ENCODE data around the gene IKZF1. TPM values are rescaled to one million over a fixed set of nuclear protein-coding genes. Genes with fewer than 3 reads are reported as not detected.

IKZF1 gene
- total and polyA plus RNA-seq, 4 donors: 4.0 to 37.8 (median 18.5) TPM

- 4 to 10% methylated on average over 20 of the region's 20 CpGs for WGBS, 2 donors
- DNase-seq (no peak), ATAC-seq (ENCODE audit: insufficient read depth, low FRiP score) (peak; percentile 46)
- Histone ChIP-seq H3K4me1 (ENCODE audit: control insufficient read depth in 5 of 5, insufficient read depth in 5 of 5, low read length in 5 of 5) (peaks cover 0 to 6% (median 0%) of the 10 kb centered on the region in 5 donors), H3K27me3 (ENCODE audit: control insufficient read depth in 3 of 3, insufficient read depth in 3 of 3, low read length in 2 of 3) (peaks cover 11 to 82% (median 59%) of the 10 kb centered on the region in 3 donors), H3K9ac (ENCODE audit: insufficient read depth in 1 of 2, low read length in 2 of 2) (no peak overlapping the region), H3K9me3 (ENCODE audit: control insufficient read depth in 4 of 4, insufficient read depth in 3 of 4, low read length in 3 of 4) (peaks cover 0 to 2% (median 0%) of the 10 kb centered on the region in 4 donors), H3K4me3 (peak overlapping the region; percentile 19), H3K36me3 (ENCODE audit: control insufficient read depth in 4 of 4, insufficient read depth in 4 of 4, low read length in 4 of 4) (no peaks in the 10 kb centered on the region), H3K27ac (ENCODE audit: low read depth in 1 of 2, low read length in 1 of 2) (peak overlapping the region in 1 of 2 donors; percentile 85)
- no peak for TF ChIP-seq CTCF (IDR thresholded peaks at IDR 0.05; ENCODE audit: control extremely low read depth, extremely low read depth)
Observed at GRCh38 chr7:50304911-50305582, 531 bp downstream of the IKZF1 start.

GRCh38 chr7:50305583-50306493, 1.3 kb downstream of the IKZF1 start:
- TF ChIP-seq CTCF (IDR thresholded peaks at IDR 0.05; ENCODE audit: control extremely low read depth, extremely low read depth): no peak
- no peak for DNase-seq
- H3K9me3 ChIP-seq (ENCODE audit: control insufficient read depth in 4 of 4, insufficient read depth in 3 of 4, low read length in 3 of 4): peaks cover 0 to 2% (median 0%) of the 10 kb centered on the region in 4 donors
- peak overlapping the region in 1 of 2 donors; percentile 74 for H3K27ac ChIP-seq (ENCODE audit: low read depth in 1 of 2, low read length in 1 of 2)
- ATAC-seq (ENCODE audit: insufficient read depth, low FRiP score): no peak
- H3K27me3 ChIP-seq (ENCODE audit: control insufficient read depth in 3 of 3, insufficient read depth in 3 of 3, low read length in 2 of 3): peaks cover 11 to 85% (median 64%) of the 10 kb centered on the region in 3 donors
- peaks cover 0 to 3% (median 0%) of the 10 kb centered on the region in 5 donors for H3K4me1 ChIP-seq (ENCODE audit: control insufficient read depth in 5 of 5, insufficient read depth in 5 of 5, low read length in 5 of 5)
- no peaks in the 10 kb centered on the region for H3K36me3 ChIP-seq (ENCODE audit: control insufficient read depth in 4 of 4, insufficient read depth in 4 of 4, low read length in 4 of 4)
- 22 to 47% methylated on average over 11 of the region's 11 CpGs for WGBS, 2 donors
- H3K9ac ChIP-seq (ENCODE audit: insufficient read depth in 1 of 2, low read length in 2 of 2): no peak overlapping the region
- peak overlapping the region; percentile 19 for H3K4me3 ChIP-seq

- peaks cover 11 to 88% (median 63%) of the 10 kb centered on the region in 3 donors for H3K27me3 ChIP-seq (ENCODE audit: control insufficient read depth in 3 of 3, insufficient read depth in 3 of 3, low read length in 2 of 3)
- H3K27ac ChIP-seq (ENCODE audit: low read depth in 1 of 2, low read length in 1 of 2): peak overlapping the region in 1 of 2 donors; percentile 39
- ATAC-seq (ENCODE audit: insufficient read depth, low FRiP score): no peak
Observed at GRCh38 chr7:50306494-50307367, 2.2 kb downstream of the IKZF1 start.

More at GRCh38 chr7:50306494-50307367, 2.2 kb downstream of the IKZF1 start:
- TF ChIP-seq CTCF (IDR thresholded peaks at IDR 0.05; ENCODE audit: control extremely low read depth, extremely low read depth): no peak
- Histone ChIP-seq H3K4me3 (no peak overlapping the region), H3K36me3 (ENCODE audit: control insufficient read depth in 4 of 4, insufficient read depth in 4 of 4, low read length in 4 of 4) (no peaks in the 10 kb centered on the region), H3K4me1 (ENCODE audit: control insufficient read depth in 5 of 5, insufficient read depth in 5 of 5, low read length in 5 of 5) (peaks cover 0 to 3% (median 0%) of the 10 kb centered on the region in 5 donors), H3K9ac (ENCODE audit: insufficient read depth in 1 of 2, low read length in 2 of 2) (no peak overlapping the region), H3K9me3 (ENCODE audit: control insufficient read depth in 4 of 4, insufficient read depth in 3 of 4, low read length in 3 of 4) (peaks cover 0 to 2% (median 0%) of the 10 kb centered on the region in 4 donors)
- no peak for DNase-seq
- WGBS, 2 donors: 23 to 51% methylated on average over 10 of the region's 10 CpGs

Data from lung (tissue), 12 donors.